Medulla oblongata (tissue), 1 donor: ENCODE results near the gene MBD3L4.
"Not testable (repeated sequence)": the region's sequence is repeated elsewhere in the genome, so short reads cannot be mapped to it uniquely, and the experiment has no call there.

ENCODE experiments used
- DNase-seq: peaks from one replicate; pipeline ENCODE4 v3.0.0-alpha.2; 2015; ENCODE audit errors: extremely low spot score

MBD3L4 gene

GRCh38 chr19:7049021-7049420 is 9.0 kb upstream of the MBD3L4 start, which contains the start of gene MBD3L2:
TSS of gene MBD3L2 (plus strand) at chr19:7049321. CDS start at chr19:7049374, 53 bp downstream.
- not testable (repeated sequence) for DNase-seq

- DNase-seq: not testable (repeated sequence)
These were observed 1.6 kb upstream of the MBD3L4 start for GRCh38 chr19:7041563-7041962.

- DNase-seq: not testable (repeated sequence)
These were observed 9.7 kb downstream of the MBD3L4 start, which contains the start of gene MBD3L5 for GRCh38 chr19:7030278-7030677. TSS of gene MBD3L5 (plus strand) at chr19:7030578. CDS start at chr19:7030612, 34 bp downstream.

GRCh38 chr19:7028790-7029189 is 11.2 kb downstream of the MBD3L4 start:
- not testable (repeated sequence) for DNase-seq

- not testable (repeated sequence) for DNase-seq
These were observed 18.6 kb downstream of the MBD3L4 start, which contains the start of gene MBD3L2B for GRCh38 chr19:7021331-7021730. TSS of gene MBD3L2B (minus strand) at chr19:7021431. CDS start at chr19:7021397, 34 bp downstream.

- DNase-seq: no peak
These were observed 21.2 kb downstream of the MBD3L4 start for GRCh38 chr19:7018828-7019227.

GRCh38 chr19:7013678-7014077 is 26.3 kb downstream of the MBD3L4 start:
- peak; percentile 62 for DNase-seq

GRCh38 chr19:7010722-7011593 is 29.0 kb downstream of the MBD3L4 start:
- no peak for DNase-seq

GRCh38 chr19:7007859-7008258 is 32.1 kb downstream of the MBD3L4 start:
- no peak for DNase-seq

- no peak for DNase-seq
These were observed 33.8 kb downstream of the MBD3L4 start for GRCh38 chr19:7006135-7006704.

GRCh38 chr19:7004313-7004931 is 35.6 kb downstream of the MBD3L4 start:
- no peak for DNase-seq

- no peak for DNase-seq
These were observed 39.2 kb downstream of the MBD3L4 start for GRCh38 chr19:7000816-7001215.

GRCh38 chr19:7000333-7000732 is 39.6 kb downstream of the MBD3L4 start:
- peak; percentile 5 for DNase-seq

GRCh38 chr19:6999933-7000332 is 40.0 kb downstream of the MBD3L4 start:
- no peak for DNase-seq

- DNase-seq: peak; percentile 35
These were observed 42.1 kb downstream of the MBD3L4 start for GRCh38 chr19:6997679-6998445.

- no peak for DNase-seq
These were observed 43.2 kb downstream of the MBD3L4 start for GRCh38 chr19:6996810-6997209.

GRCh38 chr19:6995054-6995453 is 44.9 kb downstream of the MBD3L4 start:
- DNase-seq: no peak

GRCh38 chr19:6988257-6988656 is 51.7 kb downstream of the MBD3L4 start:
- no peak for DNase-seq

- peak; percentile 29 for DNase-seq
These were observed 52.1 kb downstream of the MBD3L4 start for GRCh38 chr19:6987850-6988249.
